GM12878 (cell line): ENCODE data around the gene PODXL2. TPM values are rescaled to one million over a fixed set of nuclear protein-coding genes. Genes with fewer than 3 reads are reported as not detected.

ENCODE experiments used
- ATAC-seq: fragments of 200-7000 bp; cut with Tn5 transposase; 3 replicates; pipeline ENCODE4 v1.9.1; 2020; ENCODE audit warnings: mild to moderate bottlenecking, moderate library complexity
- BruUV-seq: library from RNA; stranded (reverse); fragments of 400-500 nt; replicated peaks from 2 replicates; lab custom pipeline; 2021; lab: Mats Ljungman, UMichigan
- CTCF ChIA-PET: fragments of 300-600 bp; sonication (Branson Sonifier 250); formaldehyde crosslinking; extraction: SDS; loops from one replicate; lab custom pipeline; 2021; ENCODE audit warnings: inconsistent platforms; lab: Yijun Ruan, JAX
- POLR2A ChIA-PET: fragments of 350-600 bp; formaldehyde crosslinking; extraction: SDS; loops from one replicate; lab custom pipeline; 2021; ENCODE audit warnings: inconsistent platforms; lab: Charles Lee
- RAD21 ChIA-PET: fragments of 300-600 bp; sonication (Branson Sonifier 250); formaldehyde crosslinking; loops from one replicate; lab custom pipeline; 2023; ENCODE audit warnings: antibody characterized with exemption; ENCODE audit not compliant: unreplicated experiment; lab: Charles Lee
- SMC1A ChIA-PET: fragments of 300-600 bp; sonication (Branson Sonifier 250); formaldehyde crosslinking; loops from one replicate; lab custom pipeline; 2023; ENCODE audit not compliant: unreplicated experiment, uncharacterized antibody; lab: Charles Lee
- DNase-seq: peaks from one replicate; pipeline ENCODE4 v3.0.0-alpha.2; 2011; ENCODE audit warnings: low read depth, low spot score
- FAIRE-seq: peaks from 3 replicates; lab custom pipeline; 2011; peaks lifted over from hg19 to GRCh38; lab: Jason Lieb, UNC
- H2AFZ ChIP-seq: 2 replicates; pipeline ENCODE4 v1.6.0; 2011; ENCODE audit warnings: low read depth, low read length, control low read depth; ENCODE audit not compliant: control insufficient read depth
- H3K27ac ChIP-seq: 2 replicates; pipeline ENCODE4 v1.5.1; 2011; ENCODE audit warnings: control low read depth; ENCODE audit not compliant: control insufficient read depth, insufficient read depth
- H3K27me3 ChIP-seq, 2 experiments: replicated peaks in 1 of 2; 2 replicates each; pipeline versions ENCODE4 v1.6.0 to v1.6.1; 2011; ENCODE audit warnings: low read length in 1 of 2; ENCODE audit not compliant: control insufficient read depth in 2 of 2, insufficient read depth in 2 of 2
- H3K36me3 ChIP-seq, 2 experiments: 2 replicates each; pipeline ENCODE4 v1.5.1; 2011; ENCODE audit warnings: low read length in 1 of 2; ENCODE audit not compliant: control insufficient read depth in 2 of 2, insufficient read depth in 2 of 2
- H3K4me1 ChIP-seq: 2 replicates; pipeline ENCODE4 v1.6.1; 2011; ENCODE audit warnings: mild to moderate bottlenecking, low read length, moderate library complexity, mixed read lengths; ENCODE audit not compliant: control insufficient read depth, insufficient read depth
- H3K4me2 ChIP-seq: 2 replicates; pipeline ENCODE4 v1.6.0; 2011; ENCODE audit warnings: control low read depth; ENCODE audit not compliant: control insufficient read depth, insufficient read depth
- H3K4me3 ChIP-seq: fragments of 200-600 bp; sonication (generic); 2 replicates; pipeline ENCODE4 v1.5.1; 2016
- H3K79me2 ChIP-seq: 2 replicates; pipeline ENCODE4 v1.6.0; 2011; ENCODE audit warnings: low read length; ENCODE audit not compliant: control insufficient read depth, insufficient read depth
- H3K9ac ChIP-seq: 2 replicates; pipeline ENCODE4 v1.8.0; 2011; ENCODE audit warnings: low read length, control low read depth, mixed read lengths; ENCODE audit not compliant: control insufficient read depth, insufficient read depth
- H3K9me3 ChIP-seq: replicated peaks from 3 replicates; pipeline ENCODE4 v1.5.1; 2011; ENCODE audit warnings: mild to moderate bottlenecking, low read length; ENCODE audit not compliant: control insufficient read depth, insufficient read depth
- H4K20me1 ChIP-seq: 2 replicates; pipeline ENCODE4 v1.6.0; 2011; ENCODE audit not compliant: control insufficient read depth, insufficient read depth
- CBFB ChIP-seq: IDR thresholded peaks from 2 replicates; pipeline ENCODE4 v1.6.1; 2016; ENCODE audit warnings: antibody characterized with exemption, low read depth
- CREB1 ChIP-seq: IDR thresholded peaks from 2 replicates; pipeline ENCODE4 v1.6.1; 2012; ENCODE audit warnings: low read depth, mild to moderate bottlenecking, inconsistent platforms
- NR2C1 ChIP-seq: fragments of 450-650 bp; IDR thresholded peaks from 2 replicates; pipeline ENCODE4 v1.6.1; 2017; ENCODE audit warnings: antibody characterized with exemption, mild to moderate bottlenecking, moderate library complexity
- NR2C2 ChIP-seq: IDR thresholded peaks from 2 replicates; pipeline ENCODE4 v1.6.1; 2011; ENCODE audit warnings: borderline replicate concordance, low read depth; ENCODE audit not compliant: control insufficient read depth, insufficient read length
- POLR2AphosphoS5 ChIP-seq: IDR thresholded peaks from 2 replicates; pipeline ENCODE4 v1.6.1; 2011; ENCODE audit warnings: mild to moderate bottlenecking, low read length, inconsistent platforms
- SP1 ChIP-seq: IDR thresholded peaks from one replicate; pipeline ENCODE4 v1.6.1; 2011; ENCODE audit warnings: low read depth, low read length
- YBX1 ChIP-seq: fragments of 450-650 bp; IDR thresholded peaks from 2 replicates; pipeline ENCODE4 v1.6.1; 2016; ENCODE audit warnings: antibody characterized with exemption
- ZNF24 ChIP-seq: fragments of 450-650 bp; IDR thresholded peaks from 2 replicates; pipeline ENCODE4 v1.6.1; 2017; ENCODE audit warnings: antibody characterized with exemption, mild to moderate bottlenecking
- WGBS: methylation state at CpG from one replicate; pipeline ENCODE4 v1.1.6; 2016; ENCODE audit warnings: low lambda C conversion rate; ENCODE audit not compliant: insufficient replicate concordance, insufficient coverage; ENCODE audit errors: missing lambda C conversion rate; 5-methylcytosine and 5-hydroxymethylcytosine counted together
- in situ Hi-C: fragments of 300-500 bp; cut with MboI; formaldehyde crosslinking; loops from 9 replicates; pipeline ENCODE4 v1.14.3; 2018; ENCODE audit warnings: mixed read lengths
- intact Hi-C: fragments of 100-400 bp; cut with micrococcal nuclease; formaldehyde crosslinking; loops from one replicate; pipeline ENCODE4 v1.14.2; 2022; ENCODE audit not compliant: unreplicated experiment
- polyA plus RNA-seq, 11 experiments: library from polyadenylated mRNA; depleted of rRNA in 4 of 11; unstranded in 6 of 11; stranded (reverse) in 5 of 11; fragments of >200 nt; fragmentation: Nextera tagmentation in 4 of 11; fragmentation: Illumina TruSeq in 1 of 11; extraction: Ambion mirVana in 4 of 11; extraction: Trizol in 1 of 11; gene quantifications; 1 replicate in 1 of 11; 2 replicates in 10 of 11; pipeline versions ENCODE4 v1.2.1 to v1.2.3, GENCODE V29; 2011 to 2016; ENCODE audit warnings: inconsistent platforms in 2 of 11, missing spikeins in 2 of 11, low read depth in 1 of 11
- total RNA-seq, 4 experiments: library from RNA; depleted of rRNA in 3 of 4; stranded (reverse); fragments of >200 nt in 3 of 4; fragmentation: Illumina TruSeq in 1 of 4; extraction: Trizol in 1 of 4; gene quantifications; 2 replicates each; pipeline versions ENCODE4 v1.2.1 to v1.2.3, GENCODE V29; 2013 to 2021
- TF ChIP-seq, protein P1 (sequence below): fragments of 450-650 bp; IDR thresholded peaks from 2 replicates; pipeline ENCODE4 v1.6.1; 2017; ENCODE audit warnings: mild to moderate bottlenecking, moderate library complexity

PODXL2 gene
- total and polyA plus RNA-seq, 10 of the 15 experiments (the other 5 are each of a cell fraction or from before 2014, with no cell fraction given): 0.03 to 24.4 (median 13.6) TPM; not detected in 2

DNA sequence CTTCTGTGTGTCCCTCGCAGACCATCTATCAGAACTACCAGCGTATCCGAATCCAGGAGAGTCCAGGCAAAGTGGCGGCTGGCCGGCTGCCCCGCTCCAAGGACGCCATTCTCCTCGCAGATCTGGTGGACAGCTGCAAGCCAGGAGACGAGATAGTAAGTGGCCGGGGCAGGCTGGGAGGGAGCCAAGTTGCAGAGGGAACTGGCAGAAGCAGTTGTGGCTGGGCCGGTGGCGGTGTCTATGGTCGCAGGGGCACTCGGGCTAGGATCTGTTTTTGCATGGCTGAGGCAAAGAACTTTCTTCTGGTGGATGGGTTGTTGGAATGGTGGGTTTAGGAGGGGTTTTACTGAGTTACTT is 20.6 kb upstream of the PODXL2 start:
- Histone ChIP-seq H3K27me3 (no peaks in the 10 kb centered on the region), H2AFZ (no peak overlapping the region), H3K79me2 (peaks cover 14% of the 10 kb centered on the region), H3K36me3 (peaks cover 62 to 66% of the 10 kb centered on the region in 2 experiments), H3K4me2 (no peak overlapping the region), H3K4me1 (peaks cover 11% of the 10 kb centered on the region), H3K27ac (no peak overlapping the region), H4K20me1 (0 out of 2 replicates have a peak, but pooled peaks cover 3% of the 10 kb centered on the region), H3K9ac (no peak overlapping the region), H3K9me3 (no peaks in the 10 kb centered on the region), H3K4me3 (no peak overlapping the region)
- no peak for TF ChIP-seq CBFB
- no peak for TF ChIP-seq SP1
- TF ChIP-seq CREB1: no peak
- no peak for TF ChIP-seq YBX1
- TF ChIP-seq NR2C2: no peak
- no peak for TF ChIP-seq POLR2AphosphoS5
- no peak for ATAC-seq
- FAIRE-seq: no peak
- no peak for DNase-seq
- in situ Hi-C loops: no loop called here
- CTCF ChIA-PET: no interaction called here
- SMC1A ChIA-PET: no interaction called here
- RAD21 ChIA-PET: no interaction called here
- no TSS peak for BruUV-seq
- intact Hi-C loops: no loop called here
- WGBS: over 99% methylated on average over 14 of the region's 14 CpGs
- POLR2A ChIA-PET: interaction anchor here (1.4 kb wide), 1 partner anchor 9 kb away, joined by 4 read pairs; no protein-coding TSS in a partner anchor

DNA sequence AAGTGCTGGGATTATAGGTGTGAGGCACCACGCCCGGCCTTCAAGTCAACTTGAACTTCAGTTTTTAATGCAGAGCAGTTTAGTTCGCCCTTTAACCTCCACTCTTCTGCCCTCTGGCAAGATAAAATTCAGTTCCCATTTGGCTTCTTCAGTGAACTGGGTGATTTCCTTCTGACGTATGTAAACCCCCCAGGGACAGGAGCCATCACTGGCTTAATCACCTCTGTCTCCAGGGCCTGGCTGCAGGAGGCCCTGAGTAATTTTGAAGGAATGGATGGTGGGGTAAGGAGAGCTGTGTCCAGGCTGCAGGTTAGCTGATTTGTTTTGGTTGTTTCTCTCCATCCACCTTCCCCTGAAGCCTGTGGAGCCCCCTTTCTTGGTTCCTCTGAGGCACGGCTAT is 18.9 kb upstream of the PODXL2 start:
- DNase-seq (no peak), FAIRE-seq (no peak), ATAC-seq (peak; percentile 42)
- Histone ChIP-seq H4K20me1 (0 out of 2 replicates have a peak, but pooled peaks cover 3% of the 10 kb centered on the region), H3K36me3 (peaks cover 55 to 65% of the 10 kb centered on the region in 2 experiments), H3K4me1 (no peaks in the 10 kb centered on the region; the same call in 1 of the 2 replicates), H3K27ac (no peak overlapping the region), H3K79me2 (peaks cover 2% of the 10 kb centered on the region), H2AFZ (no peak overlapping the region), H3K9ac (no peak overlapping the region), H3K27me3 (no peaks in the 10 kb centered on the region), H3K9me3 (no peaks in the 10 kb centered on the region), H3K4me3 (no peak overlapping the region), H3K4me2 (no peak overlapping the region)
- BruUV-seq: no TSS peak
- RAD21 ChIA-PET: no interaction called here
- no peak for TF ChIP-seq ZNF24
- TF ChIP-seq NR2C1: 0 out of 2 replicates have a peak, but pooled peaks have one; percentile 8
- TF ChIP-seq, protein P1, sequence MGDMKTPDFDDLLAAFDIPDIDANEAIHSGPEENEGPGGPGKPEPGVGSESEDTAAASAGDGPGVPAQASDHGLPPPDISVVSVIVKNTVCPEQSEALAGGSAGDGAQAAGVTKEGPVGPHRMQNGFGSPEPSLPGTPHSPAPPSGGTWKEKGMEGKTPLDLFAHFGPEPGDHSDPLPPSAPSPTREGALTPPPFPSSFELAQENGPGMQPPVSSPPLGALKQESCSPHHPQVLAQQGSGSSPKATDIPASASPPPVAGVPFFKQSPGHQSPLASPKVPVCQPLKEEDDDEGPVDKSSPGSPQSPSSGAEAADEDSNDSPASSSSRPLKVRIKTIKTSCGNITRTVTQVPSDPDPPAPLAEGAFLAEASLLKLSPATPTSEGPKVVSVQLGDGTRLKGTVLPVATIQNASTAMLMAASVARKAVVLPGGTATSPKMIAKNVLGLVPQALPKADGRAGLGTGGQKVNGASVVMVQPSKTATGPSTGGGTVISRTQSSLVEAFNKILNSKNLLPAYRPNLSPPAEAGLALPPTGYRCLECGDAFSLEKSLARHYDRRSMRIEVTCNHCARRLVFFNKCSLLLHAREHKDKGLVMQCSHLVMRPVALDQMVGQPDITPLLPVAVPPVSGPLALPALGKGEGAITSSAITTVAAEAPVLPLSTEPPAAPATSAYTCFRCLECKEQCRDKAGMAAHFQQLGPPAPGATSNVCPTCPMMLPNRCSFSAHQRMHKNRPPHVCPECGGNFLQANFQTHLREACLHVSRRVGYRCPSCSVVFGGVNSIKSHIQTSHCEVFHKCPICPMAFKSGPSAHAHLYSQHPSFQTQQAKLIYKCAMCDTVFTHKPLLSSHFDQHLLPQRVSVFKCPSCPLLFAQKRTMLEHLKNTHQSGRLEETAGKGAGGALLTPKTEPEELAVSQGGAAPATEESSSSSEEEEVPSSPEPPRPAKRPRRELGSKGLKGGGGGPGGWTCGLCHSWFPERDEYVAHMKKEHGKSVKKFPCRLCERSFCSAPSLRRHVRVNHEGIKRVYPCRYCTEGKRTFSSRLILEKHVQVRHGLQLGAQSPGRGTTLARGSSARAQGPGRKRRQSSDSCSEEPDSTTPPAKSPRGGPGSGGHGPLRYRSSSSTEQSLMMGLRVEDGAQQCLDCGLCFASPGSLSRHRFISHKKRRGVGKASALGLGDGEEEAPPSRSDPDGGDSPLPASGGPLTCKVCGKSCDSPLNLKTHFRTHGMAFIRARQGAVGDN: peak; percentile 22; the same call in 1 of the 2 replicates
- in situ Hi-C loops: no loop called here
- POLR2A ChIA-PET: interaction anchor here (0.6 kb wide), 1 partner anchor 35 kb away, joined by 3 read pairs; no protein-coding TSS in a partner anchor
- WGBS: 30% methylated on average over 5 of the region's 5 CpGs
- SMC1A ChIA-PET: no interaction called here
- CTCF ChIA-PET: interaction anchor here (1.1 kb wide), 2 partner anchors 24 to 35 kb away, joined by 3 to 4 read pairs; no protein-coding TSS in a partner anchor
- intact Hi-C loops: no loop called here
